Kasumi-1 (cell line): Measurements from ENCODE around the gene CALML6.

ENCODE experiments used
- DNase-seq, 2 experiments: peaks; one replicate each; lab custom pipeline; 2025; lab: John Stamatoyannopoulos, UW

Gene CALML6

GRCh38 chr1:1965546-1965945 is 50.5 kb downstream of the CALML6 start:
- DNase-seq: no peak

- DNase-seq: no peak
Measured at GRCh38 chr1:1966071-1966740, 51.1 kb downstream of the CALML6 start.
